GM23338 (cell line): ENCODE results near the gene H1-8.

Source experiments
- CREB1 ChIP-seq: fragments of 250-450 bp; sonication (Bioruptor Pico); IDR thresholded peaks from 2 replicates; pipeline ENCODE4 v1.5.0; 2020; ENCODE audit warnings: low read depth, mild to moderate bottlenecking, moderate library complexity
- CTCF ChIP-seq, 2 experiments: fragments of 200-600 bp in 1 of 2; sonication (generic) in 1 of 2; conservative IDR thresholded peaks; 2 replicates each; pipeline versions ENCODE4 v1.5.1 to v1.6.1; 2016 to 2017; ENCODE audit warnings: antibody characterized with exemption in 2 of 2, low read depth in 2 of 2, mild to moderate bottlenecking in 2 of 2, moderate library complexity in 1 of 2
- EZH2 ChIP-seq: fragments of 200-600 bp; sonication (generic); IDR thresholded peaks from one replicate; pipeline ENCODE4 v1.8.0; 2017; ENCODE audit warnings: antibody characterized with exemption, mild to moderate bottlenecking, low read depth; ENCODE audit not compliant: unreplicated experiment
- JUNB ChIP-seq: IDR thresholded peaks from one replicate; pipeline ENCODE4 v1.6.1; 2016; ENCODE audit warnings: antibody characterized with exemption; ENCODE audit not compliant: unreplicated experiment
- POLR2AphosphoS5 ChIP-seq: IDR thresholded peaks from 2 replicates; pipeline ENCODE4 v1.6.1; 2016; ENCODE audit warnings: antibody characterized with exemption, low read depth

- TF ChIP-seq CTCF (conservative IDR thresholded peaks at IDR 0.05; ENCODE audit: low read depth in 2 of 2), result no peak
- TF ChIP-seq POLR2AphosphoS5, result no peak
- no peak for TF ChIP-seq CREB1 (CRISPR knock-in tag)
- no peak for TF ChIP-seq JUNB
- TF ChIP-seq EZH2, result no peak
These were observed 12.2 kb downstream of the H1-8 start for GRCh38 chr3:129555153-129555550.
